Measurements from ENCODE around the gene SQSTM1. TPM values are rescaled to one million over a fixed set of nuclear protein-coding genes. Genes with fewer than 3 reads are reported as not detected.
A peak's percentile ranks its signal among the peaks of the same experiment; 100 is the strongest.

SQSTM1 gene
- polyA plus RNA-seq, 2 donors, result 94.8 to 111 TPM

- H3K36me3 ChIP-seq (ENCODE audit: control insufficient read depth in 2 of 2, insufficient read depth in 2 of 2, low read length in 1 of 2), result peaks cover 4 to 14% of the 10 kb centered on the region in 2 donors
- no peaks in the 10 kb centered on the region for H3K9me3 ChIP-seq (ENCODE audit: control insufficient read depth in 2 of 2, insufficient read depth in 1 of 2, low read depth in 1 of 2, low read length in 1 of 2)
- H3K4me1 ChIP-seq (ENCODE audit: control insufficient read depth in 2 of 2, insufficient read depth in 2 of 2, low read length in 1 of 2), result peaks cover 9 to 31% of the 10 kb centered on the region in 2 donors
- 81 to 86% methylated on average over 8 of the region's 8 CpGs for WGBS, 2 donors
- peak overlapping the region in 1 of 2 donors; percentile 91 for H3K27ac ChIP-seq (ENCODE audit: low read depth in 2 of 2, low read length in 1 of 2)
- H3K27me3 ChIP-seq (ENCODE audit: control insufficient read depth in 1 of 2, insufficient read depth in 2 of 2, low read length in 2 of 2), result no peaks in the 10 kb centered on the region
- H3K4me3 ChIP-seq (ENCODE audit: low read depth in 1 of 2, low read length in 2 of 2), result peak overlapping the region in 1 of 2 donors; percentile 78
Measured at GRCh38 chr5:179804555-179804947, 16.2 kb upstream of the SQSTM1 start.

DNA sequence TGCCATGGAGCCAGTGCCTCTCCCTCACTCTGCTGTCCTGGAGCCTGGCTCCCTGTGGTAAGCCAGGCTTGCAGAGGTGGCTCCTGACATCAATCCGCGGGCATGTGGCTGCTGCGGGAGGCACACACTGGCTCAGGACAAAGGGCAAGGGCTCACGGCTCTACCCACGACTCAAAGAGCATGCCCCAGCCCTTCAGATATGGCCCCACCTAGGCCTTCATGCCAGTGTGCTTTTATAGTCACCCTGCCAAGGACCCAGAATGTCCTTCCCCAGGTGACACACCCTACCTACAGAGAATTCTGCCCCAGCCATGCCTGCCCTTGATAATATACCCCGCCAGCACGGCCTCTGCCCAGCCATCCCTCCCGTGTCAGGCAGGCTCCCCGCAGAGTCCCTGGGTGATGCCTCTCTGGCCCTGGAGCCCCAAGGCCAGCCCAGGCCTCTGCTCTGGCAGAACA, 15.6 kb upstream of the SQSTM1 start:
- Histone ChIP-seq H3K27me3 (ENCODE audit: control insufficient read depth in 1 of 2, insufficient read depth in 2 of 2, low read length in 2 of 2) (no peaks in the 10 kb centered on the region), H3K4me3 (ENCODE audit: low read depth in 1 of 2, low read length in 2 of 2) (peak overlapping the region; percentile 78 to 98), H3K27ac (ENCODE audit: low read depth in 2 of 2, low read length in 1 of 2) (peak overlapping the region; percentile 91 to 99), H3K4me1 (ENCODE audit: control insufficient read depth in 2 of 2, insufficient read depth in 2 of 2, low read length in 1 of 2) (peaks cover 9 to 31% of the 10 kb centered on the region in 2 donors), H3K9me3 (ENCODE audit: control insufficient read depth in 2 of 2, insufficient read depth in 1 of 2, low read depth in 1 of 2, low read length in 1 of 2) (no peaks in the 10 kb centered on the region), H3K36me3 (ENCODE audit: control insufficient read depth in 2 of 2, insufficient read depth in 2 of 2, low read length in 1 of 2) (peaks cover 4 to 8% of the 10 kb centered on the region in 2 donors)
- WGBS, 2 donors, result 41 to 52% methylated on average over 9 of the region's 9 CpGs

GRCh38 chr5:179805529-179806249, 15.0 kb upstream of the SQSTM1 start:
- Histone ChIP-seq H3K9me3 (ENCODE audit: control insufficient read depth in 2 of 2, insufficient read depth in 1 of 2, low read depth in 1 of 2, low read length in 1 of 2) (no peaks in the 10 kb centered on the region), H3K27ac (ENCODE audit: low read depth in 2 of 2, low read length in 1 of 2) (peak overlapping the region; percentile 91 to 99), H3K36me3 (ENCODE audit: control insufficient read depth in 2 of 2, insufficient read depth in 2 of 2, low read length in 1 of 2) (peaks cover 4 to 6% of the 10 kb centered on the region in 2 donors), H3K27me3 (ENCODE audit: control insufficient read depth in 1 of 2, insufficient read depth in 2 of 2, low read length in 2 of 2) (no peaks in the 10 kb centered on the region), H3K4me1 (ENCODE audit: control insufficient read depth in 2 of 2, insufficient read depth in 2 of 2, low read length in 1 of 2) (peaks cover 9 to 31% of the 10 kb centered on the region in 2 donors), H3K4me3 (ENCODE audit: low read depth in 1 of 2, low read length in 2 of 2) (peak overlapping the region; percentile 78 to 98)
- WGBS, 2 donors, result 4 to 7% methylated on average over 48 to 65 of the region's 65 CpGs

DNA sequence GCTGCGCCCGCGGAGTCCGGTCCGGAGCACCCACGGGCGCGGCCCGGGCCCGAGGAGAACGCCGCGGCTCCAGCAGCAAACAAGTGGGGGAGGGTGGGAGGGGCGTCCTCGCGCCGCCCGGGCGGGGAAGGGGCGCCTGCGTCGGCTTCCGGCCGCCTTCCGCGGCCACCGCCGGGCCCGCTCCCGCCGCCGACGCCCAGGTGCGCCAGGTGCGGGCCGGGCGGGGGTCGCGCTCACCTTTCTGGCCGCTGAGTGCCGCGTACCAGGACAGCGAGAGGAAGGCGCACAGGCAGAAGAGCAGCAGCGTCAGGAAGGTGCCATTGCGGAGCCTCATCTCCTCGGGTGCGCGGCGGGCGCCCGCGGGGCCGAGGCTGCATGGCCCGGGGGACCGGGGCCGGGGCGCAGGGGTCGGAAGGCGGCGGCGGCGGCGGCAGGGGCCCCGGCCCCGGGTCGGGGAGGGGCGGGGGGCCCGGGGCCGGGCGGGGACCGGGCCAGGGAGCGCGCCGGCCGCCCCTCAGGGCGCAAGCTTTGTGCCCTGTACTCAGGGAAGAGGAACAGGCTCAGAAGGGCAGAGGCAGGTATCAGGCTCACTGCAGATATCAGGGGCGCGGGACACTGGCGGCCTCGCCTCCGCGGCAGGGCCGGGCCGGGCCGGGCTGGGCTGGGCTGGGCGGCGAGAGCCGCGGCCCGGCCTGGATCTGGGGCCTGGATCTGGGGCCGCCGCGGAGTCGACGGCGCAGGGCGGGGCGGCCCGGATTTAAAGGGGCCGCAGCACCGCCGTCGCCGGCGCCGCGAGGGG, 14.3 kb upstream of the SQSTM1 start, which contains the start of gene MGAT4B:
Gene MGAT4B, minus strand, starts transcription at position 617 of the 799 bp plus-strand sequence. Its CDS starts 283 bp downstream, at position 334.
- Histone ChIP-seq H3K27ac (ENCODE audit: low read depth in 2 of 2, low read length in 1 of 2) (peak within 1 kb of the TSS; percentile 91 to 99), H3K36me3 (ENCODE audit: control insufficient read depth in 2 of 2, insufficient read depth in 2 of 2, low read length in 1 of 2) (no peaks in the 10 kb centered on the region), H3K9me3 (ENCODE audit: control insufficient read depth in 2 of 2, insufficient read depth in 1 of 2, low read depth in 1 of 2, low read length in 1 of 2) (no peaks in the 10 kb centered on the region), H3K27me3 (ENCODE audit: control insufficient read depth in 1 of 2, insufficient read depth in 2 of 2, low read length in 2 of 2) (no peaks in the 10 kb centered on the region), H3K4me1 (ENCODE audit: control insufficient read depth in 2 of 2, insufficient read depth in 2 of 2, low read length in 1 of 2) (peaks cover 9 to 31% of the 10 kb centered on the region in 2 donors), H3K4me3 (ENCODE audit: low read depth in 1 of 2, low read length in 2 of 2) (peak within 1 kb of the TSS; percentile 78 to 98)
- WGBS, 2 donors, result 0 to 1% methylated on average over 55 to 108 of the region's 108 CpGs

DNA sequence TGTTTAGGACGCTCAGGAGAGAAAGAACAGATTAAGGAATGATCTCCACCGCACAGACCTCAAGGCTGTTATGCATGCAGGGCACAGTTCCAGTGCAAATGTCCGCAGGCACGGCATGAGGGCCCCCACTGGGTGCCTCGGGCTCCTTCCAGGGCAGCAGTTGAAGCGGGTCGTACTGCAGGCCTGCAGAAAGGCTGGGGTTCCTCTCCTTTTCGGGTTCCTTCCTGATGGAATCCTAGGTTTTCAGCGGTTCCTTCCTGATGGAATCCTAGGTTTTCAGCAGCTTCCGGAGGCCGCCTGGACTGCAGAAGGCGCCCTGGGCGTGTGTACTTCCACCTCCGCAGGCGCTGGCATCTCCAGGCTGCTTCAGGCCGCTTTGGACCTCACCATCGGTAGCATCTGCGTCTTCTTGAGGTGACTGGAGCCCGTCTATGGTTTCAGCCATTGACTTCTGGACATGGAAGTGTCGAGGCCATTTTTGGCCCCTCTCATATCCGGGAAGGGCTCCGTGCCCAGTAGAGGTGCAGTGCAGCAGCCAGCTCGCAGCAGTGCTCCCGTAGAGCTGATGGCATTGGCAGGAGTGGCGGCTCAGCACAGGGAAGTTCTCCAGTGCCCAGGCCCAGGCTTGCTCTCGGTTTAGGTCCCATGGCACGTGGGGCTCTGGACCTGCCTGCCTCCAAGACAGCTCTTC, 8.4 kb upstream of the SQSTM1 start:
- WGBS, 2 donors, result 74 to 78% methylated on average over 27 of the region's 27 CpGs
- Histone ChIP-seq H3K27me3 (ENCODE audit: control insufficient read depth in 1 of 2, insufficient read depth in 2 of 2, low read length in 2 of 2) (no peaks in the 10 kb centered on the region), H3K27ac (ENCODE audit: low read depth in 2 of 2, low read length in 1 of 2) (no peak overlapping the region), H3K4me3 (ENCODE audit: low read depth in 1 of 2, low read length in 2 of 2) (no peak overlapping the region), H3K36me3 (ENCODE audit: control insufficient read depth in 2 of 2, insufficient read depth in 2 of 2, low read length in 1 of 2) (peaks cover 0 to 3% of the 10 kb centered on the region in 2 donors), H3K9me3 (ENCODE audit: control insufficient read depth in 2 of 2, insufficient read depth in 1 of 2, low read depth in 1 of 2, low read length in 1 of 2) (no peaks in the 10 kb centered on the region), H3K4me1 (ENCODE audit: control insufficient read depth in 2 of 2, insufficient read depth in 2 of 2, low read length in 1 of 2) (peaks cover 2 to 3% of the 10 kb centered on the region in 2 donors)

DNA sequence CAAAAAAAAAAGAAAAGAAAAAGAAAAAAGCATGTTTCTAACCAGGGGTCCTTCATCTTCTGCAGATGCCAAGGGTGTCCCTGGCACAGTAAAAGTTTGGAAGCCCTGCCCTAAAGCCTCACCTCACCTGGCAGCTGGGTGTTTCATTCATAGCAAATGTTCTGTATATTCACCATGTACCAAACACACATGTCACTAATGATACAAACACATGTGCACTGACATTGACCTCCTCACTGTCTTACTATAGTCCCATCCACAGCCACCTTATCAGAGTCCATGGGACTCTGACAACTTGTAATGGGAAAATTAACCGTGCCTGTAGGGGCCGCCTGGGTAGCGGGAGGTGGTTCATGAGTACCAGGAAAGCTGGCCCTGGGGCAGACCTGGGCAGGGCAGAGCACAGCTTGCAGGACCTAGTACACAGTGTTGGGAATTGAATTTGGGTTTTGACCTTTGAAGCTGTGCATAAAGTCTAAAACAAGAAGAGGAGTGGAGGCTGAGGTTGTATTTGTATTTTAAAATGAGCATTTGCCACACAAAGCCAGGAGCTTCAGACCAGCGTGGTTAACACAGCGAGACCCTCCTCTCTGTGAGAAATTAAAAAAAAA, 7.6 kb upstream of the SQSTM1 start:
- no peaks in the 10 kb centered on the region for H3K27me3 ChIP-seq (ENCODE audit: control insufficient read depth in 1 of 2, insufficient read depth in 2 of 2, low read length in 2 of 2)

DNA sequence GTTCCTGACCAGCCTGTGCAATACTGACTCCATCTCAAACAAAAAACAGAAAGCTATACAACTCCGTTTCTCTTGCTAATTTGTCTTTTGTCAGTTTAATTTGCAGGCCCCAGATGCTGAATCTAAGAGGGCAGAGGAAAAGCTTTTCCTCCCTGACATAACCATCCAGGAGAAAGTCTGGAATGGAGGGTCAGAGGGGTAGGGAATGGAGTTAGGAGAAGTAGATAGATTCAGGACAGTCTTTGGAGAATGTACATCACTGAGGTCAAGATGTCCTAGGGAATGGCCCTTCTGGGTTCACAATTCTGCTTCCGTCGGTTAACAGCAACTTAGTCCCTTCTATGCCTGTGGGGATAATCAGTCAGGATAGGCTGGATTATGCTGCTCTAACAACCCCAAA, 6.6 kb upstream of the SQSTM1 start:
- Histone ChIP-seq H3K4me1 (ENCODE audit: control insufficient read depth in 2 of 2, insufficient read depth in 2 of 2, low read length in 1 of 2) (peaks cover 6 to 9% of the 10 kb centered on the region in 2 donors), H3K27me3 (ENCODE audit: control insufficient read depth in 1 of 2, insufficient read depth in 2 of 2, low read length in 2 of 2) (no peaks in the 10 kb centered on the region), H3K9me3 (ENCODE audit: control insufficient read depth in 2 of 2, insufficient read depth in 1 of 2, low read depth in 1 of 2, low read length in 1 of 2) (no peaks in the 10 kb centered on the region), H3K36me3 (ENCODE audit: control insufficient read depth in 2 of 2, insufficient read depth in 2 of 2, low read length in 1 of 2) (peaks cover 0 to 3% of the 10 kb centered on the region in 2 donors), H3K4me3 (ENCODE audit: low read depth in 1 of 2, low read length in 2 of 2) (no peak overlapping the region), H3K27ac (ENCODE audit: low read depth in 2 of 2, low read length in 1 of 2) (no peak overlapping the region)
- WGBS, 2 donors, result 81 to 83% methylated on average over 3 of the region's 3 CpGs

More for the DNA sequence above, 7.6 kb upstream of the SQSTM1 start:
- no peak overlapping the region for H3K27ac ChIP-seq (ENCODE audit: low read depth in 2 of 2, low read length in 1 of 2)
- no peak overlapping the region for H3K4me3 ChIP-seq (ENCODE audit: low read depth in 1 of 2, low read length in 2 of 2)
- H3K4me1 ChIP-seq (ENCODE audit: control insufficient read depth in 2 of 2, insufficient read depth in 2 of 2, low read length in 1 of 2), result peaks cover 5% of the 10 kb centered on the region in 2 donors
- 85 to 88% methylated on average over 5 of the region's 5 CpGs for WGBS, 2 donors
- H3K9me3 ChIP-seq (ENCODE audit: control insufficient read depth in 2 of 2, insufficient read depth in 1 of 2, low read depth in 1 of 2, low read length in 1 of 2), result no peaks in the 10 kb centered on the region
- peaks cover 0 to 3% of the 10 kb centered on the region in 2 donors for H3K36me3 ChIP-seq (ENCODE audit: control insufficient read depth in 2 of 2, insufficient read depth in 2 of 2, low read length in 1 of 2)

DNA sequence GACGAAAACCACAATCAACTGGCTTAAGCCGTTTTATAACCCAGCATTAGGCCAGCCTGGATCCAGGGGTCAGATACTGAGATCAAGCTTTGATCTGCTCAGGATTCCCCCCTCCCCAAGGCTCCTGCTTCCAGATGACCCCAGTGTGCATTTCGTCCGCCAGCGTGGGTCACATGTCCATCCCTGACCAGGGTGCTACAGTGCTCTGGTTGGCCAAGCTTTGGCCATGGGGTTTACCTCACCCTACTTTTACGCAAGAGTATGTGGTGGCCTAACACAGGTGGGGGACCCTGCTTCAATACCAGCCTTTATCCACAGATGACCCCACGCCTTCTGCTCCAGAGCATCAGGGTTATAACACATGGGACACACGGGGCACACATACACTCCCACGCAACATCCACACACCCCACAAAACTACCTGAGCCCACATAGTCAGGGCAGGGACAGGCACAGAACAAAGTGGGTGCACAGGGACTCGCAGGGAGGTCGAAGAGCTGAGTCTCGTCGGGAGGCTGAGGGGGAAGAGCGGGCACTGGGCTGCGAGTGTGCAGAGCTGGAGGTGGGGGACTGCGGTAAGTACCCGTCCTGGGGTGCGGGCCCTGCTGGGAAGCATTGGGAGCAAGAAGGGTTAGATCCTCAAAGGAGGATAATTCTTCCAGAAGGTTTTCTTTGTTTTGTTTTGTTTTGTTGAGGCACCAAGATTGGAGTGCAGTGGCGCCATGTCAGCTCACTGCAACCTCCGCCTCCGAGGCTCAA, 5.0 kb upstream of the SQSTM1 start:
- Histone ChIP-seq H3K27ac (ENCODE audit: low read depth in 2 of 2, low read length in 1 of 2) (no peak overlapping the region), H3K4me1 (ENCODE audit: control insufficient read depth in 2 of 2, insufficient read depth in 2 of 2, low read length in 1 of 2) (peaks cover 9 to 22% of the 10 kb centered on the region in 2 donors), H3K9me3 (ENCODE audit: control insufficient read depth in 2 of 2, insufficient read depth in 1 of 2, low read depth in 1 of 2, low read length in 1 of 2) (no peaks in the 10 kb centered on the region), H3K36me3 (ENCODE audit: control insufficient read depth in 2 of 2, insufficient read depth in 2 of 2, low read length in 1 of 2) (peaks cover 0 to 3% of the 10 kb centered on the region in 2 donors), H3K4me3 (ENCODE audit: low read depth in 1 of 2, low read length in 2 of 2) (no peak overlapping the region), H3K27me3 (ENCODE audit: control insufficient read depth in 1 of 2, insufficient read depth in 2 of 2, low read length in 2 of 2) (no peaks in the 10 kb centered on the region)
- 96 to 97% methylated on average over 21 of the region's 21 CpGs for WGBS, 2 donors
